ENCODE data around the gene NIBAN1.
"Not testable (repeated sequence)": the region's sequence is repeated elsewhere in the genome, so short reads cannot be mapped to it uniquely, and the experiment has no call there.

Gene NIBAN1

DNA sequence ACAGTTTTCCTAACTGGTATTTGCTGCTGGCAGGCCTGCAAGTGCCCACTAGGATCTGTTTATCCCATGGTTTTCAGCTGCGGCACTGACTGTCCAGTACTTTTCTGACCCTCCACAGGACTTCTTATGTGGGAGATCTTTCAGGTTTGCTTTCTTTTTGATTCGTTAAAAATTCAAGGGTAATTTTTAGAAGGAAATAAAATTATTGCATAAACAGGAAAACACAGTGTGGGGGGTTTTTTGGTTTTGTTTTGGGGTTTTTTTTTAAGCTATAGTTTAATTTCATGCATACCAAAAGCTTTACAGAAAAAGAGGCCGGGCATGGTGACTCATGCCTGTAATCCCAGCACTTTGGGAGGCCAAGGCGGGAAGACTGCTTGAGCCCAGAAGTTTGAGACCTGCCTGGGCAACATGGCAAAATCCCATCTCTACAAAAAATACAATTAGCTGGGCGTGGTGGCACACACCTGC is 3.6 kb downstream of the NIBAN1 start:
- no peak overlapping the region for H3K4me3 ChIP-seq (ENCODE audit: low read length)
- no peaks in the 10 kb centered on the region for H3K9me3 ChIP-seq (ENCODE audit: control insufficient read depth, low read length)
- peaks cover 25% of the 10 kb centered on the region for H3K27me3 ChIP-seq (ENCODE audit: control insufficient read depth, insufficient read depth, low read length)
- H3K9ac ChIP-seq (ENCODE audit: low read length), result no peak overlapping the region
- H3K4me1 ChIP-seq (ENCODE audit: control insufficient read depth, insufficient read depth, low read length), result peaks cover 13% of the 10 kb centered on the region
- H3K36me3 ChIP-seq (ENCODE audit: control insufficient read depth, insufficient read depth, low read length), result no peaks in the 10 kb centered on the region

DNA sequence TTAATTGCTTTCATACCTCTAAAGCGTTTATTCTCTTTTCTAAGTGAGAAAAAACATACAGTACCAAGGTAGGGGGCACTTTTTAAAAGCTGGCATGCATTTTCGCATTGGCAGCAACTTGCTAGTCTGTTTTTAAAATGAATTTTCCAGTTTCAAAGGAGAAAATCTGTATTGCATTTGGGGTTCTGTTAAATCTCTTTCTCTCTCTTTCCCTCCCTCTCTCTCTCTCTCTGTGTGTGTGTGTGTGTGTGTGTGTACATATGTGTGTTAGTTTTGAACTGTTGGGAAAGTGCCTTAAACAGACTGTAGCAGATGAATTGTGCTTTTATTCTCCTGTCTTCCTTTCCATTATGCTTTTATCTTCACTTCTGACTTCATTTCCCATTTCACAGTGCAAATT is 7.3 kb downstream of the NIBAN1 start:
- H3K9me3 ChIP-seq (ENCODE audit: control insufficient read depth, low read length), result no peaks in the 10 kb centered on the region
- no peaks in the 10 kb centered on the region for H3K4me1 ChIP-seq (ENCODE audit: control insufficient read depth, insufficient read depth, low read length)
- H3K27me3 ChIP-seq (ENCODE audit: control insufficient read depth, insufficient read depth, low read length), result no peaks in the 10 kb centered on the region
- no peak overlapping the region for H3K9ac ChIP-seq (ENCODE audit: low read length)
- no peak overlapping the region for H3K4me3 ChIP-seq (ENCODE audit: low read length)
- no peaks in the 10 kb centered on the region for H3K36me3 ChIP-seq (ENCODE audit: control insufficient read depth, insufficient read depth, low read length)

DNA sequence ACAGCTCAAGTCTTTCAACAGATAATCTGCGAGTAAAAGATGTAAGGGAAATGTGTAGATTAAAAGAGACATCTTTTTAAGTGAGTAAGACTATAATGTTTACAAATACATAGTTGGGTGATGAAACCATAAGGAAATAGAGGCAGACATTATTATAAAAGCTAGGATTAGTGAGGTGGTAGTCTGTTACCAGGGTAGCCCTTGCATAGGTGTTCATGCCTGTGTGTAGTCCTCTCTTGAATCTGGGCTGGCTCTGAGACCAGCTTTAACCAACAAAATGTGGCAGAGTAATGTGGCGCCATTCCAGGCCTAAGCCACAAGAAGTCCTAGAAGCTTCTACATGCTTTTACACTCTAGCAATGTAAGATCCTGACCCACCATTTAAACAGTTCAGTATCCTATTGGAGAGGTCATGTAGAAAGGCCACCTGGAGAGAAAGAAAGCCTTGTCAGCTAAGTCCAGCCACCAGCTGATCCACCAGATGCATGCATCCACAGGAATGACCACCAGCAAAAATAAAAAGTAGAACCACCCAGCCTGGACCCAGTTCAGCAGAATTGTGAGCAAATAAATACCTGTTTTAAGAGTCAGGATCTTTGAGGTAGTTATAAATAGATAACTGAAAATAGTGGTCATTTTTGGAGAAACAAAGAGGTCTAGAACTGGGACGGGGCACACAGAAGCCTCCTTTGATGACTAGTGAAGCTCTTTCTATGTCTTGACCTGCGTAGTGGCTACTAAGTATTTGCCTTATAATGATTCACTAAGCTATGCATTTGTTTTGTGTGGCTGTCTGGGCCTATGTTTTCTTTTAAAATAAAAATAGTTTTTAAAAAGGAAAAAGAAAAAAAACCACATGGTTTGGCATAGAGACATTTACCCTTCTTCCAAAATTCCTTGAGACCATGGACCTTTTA is 8.1 kb downstream of the NIBAN1 start:
- Histone ChIP-seq H3K9me3 (ENCODE audit: control insufficient read depth, low read length) (no peaks in the 10 kb centered on the region), H3K4me3 (ENCODE audit: low read length) (no peak overlapping the region), H3K36me3 (ENCODE audit: control insufficient read depth, insufficient read depth, low read length) (no peaks in the 10 kb centered on the region), H3K9ac (ENCODE audit: low read length) (no peak overlapping the region), H3K27me3 (ENCODE audit: control insufficient read depth, insufficient read depth, low read length) (no peaks in the 10 kb centered on the region), H3K4me1 (ENCODE audit: control insufficient read depth, insufficient read depth, low read length) (no peaks in the 10 kb centered on the region)

DNA sequence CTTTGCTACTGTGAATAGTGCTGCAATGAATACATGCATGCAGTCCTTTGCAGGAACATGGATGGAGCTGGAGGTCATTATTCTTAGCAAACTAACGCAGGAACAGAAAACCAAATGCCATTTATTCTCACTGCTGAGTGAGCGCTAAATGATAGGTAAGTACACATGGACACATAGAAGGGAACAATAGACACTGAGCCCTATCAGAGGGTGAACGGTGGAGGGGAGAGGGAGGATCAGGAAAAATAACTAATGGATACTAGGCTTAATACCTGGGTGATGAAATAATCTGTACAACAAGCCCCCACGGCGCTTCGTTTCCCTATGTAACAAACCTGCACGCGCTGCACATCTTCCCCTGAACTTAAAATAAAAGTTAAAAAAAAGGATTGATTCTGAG is 8.9 kb downstream of the NIBAN1 start:
- Histone ChIP-seq H3K9me3 (ENCODE audit: control insufficient read depth, low read length) (no peaks in the 10 kb centered on the region), H3K4me3 (ENCODE audit: low read length) (no peak overlapping the region), H3K27me3 (ENCODE audit: control insufficient read depth, insufficient read depth, low read length) (no peaks in the 10 kb centered on the region), H3K4me1 (ENCODE audit: control insufficient read depth, insufficient read depth, low read length) (no peaks in the 10 kb centered on the region), H3K9ac (ENCODE audit: low read length) (no peak overlapping the region), H3K36me3 (ENCODE audit: control insufficient read depth, insufficient read depth, low read length) (no peaks in the 10 kb centered on the region)

DNA sequence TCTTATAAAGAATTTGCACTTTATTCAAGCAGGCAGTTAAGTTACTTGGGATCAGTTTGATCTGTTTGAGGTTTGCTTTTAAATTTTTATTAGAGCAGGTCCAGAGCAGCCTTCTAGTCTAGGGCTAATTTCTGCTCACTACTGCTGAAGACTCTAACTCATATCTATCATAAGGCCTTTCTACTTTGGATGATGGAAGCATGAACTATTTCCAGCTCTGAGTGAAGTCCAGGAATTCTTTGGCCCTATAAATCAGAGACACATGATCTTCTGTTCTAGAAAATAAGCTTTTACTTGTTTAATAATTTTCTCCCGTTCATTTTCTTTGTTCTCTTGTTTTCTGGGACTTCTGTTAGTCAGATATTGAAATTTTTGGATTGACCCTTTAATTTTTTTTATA is 14.7 kb downstream of the NIBAN1 start:
- H3K4me1 ChIP-seq (ENCODE audit: control insufficient read depth, insufficient read depth, low read length), result peaks cover under 1% of the 10 kb centered on the region
- no peak overlapping the region for H3K9ac ChIP-seq (ENCODE audit: low read length)
- no peak overlapping the region for H3K4me3 ChIP-seq (ENCODE audit: low read length)
- H3K27me3 ChIP-seq (ENCODE audit: control insufficient read depth, insufficient read depth, low read length), result no peaks in the 10 kb centered on the region
- no peaks in the 10 kb centered on the region for H3K36me3 ChIP-seq (ENCODE audit: control insufficient read depth, insufficient read depth, low read length)
- no peaks in the 10 kb centered on the region for H3K9me3 ChIP-seq (ENCODE audit: control insufficient read depth, low read length)

DNA sequence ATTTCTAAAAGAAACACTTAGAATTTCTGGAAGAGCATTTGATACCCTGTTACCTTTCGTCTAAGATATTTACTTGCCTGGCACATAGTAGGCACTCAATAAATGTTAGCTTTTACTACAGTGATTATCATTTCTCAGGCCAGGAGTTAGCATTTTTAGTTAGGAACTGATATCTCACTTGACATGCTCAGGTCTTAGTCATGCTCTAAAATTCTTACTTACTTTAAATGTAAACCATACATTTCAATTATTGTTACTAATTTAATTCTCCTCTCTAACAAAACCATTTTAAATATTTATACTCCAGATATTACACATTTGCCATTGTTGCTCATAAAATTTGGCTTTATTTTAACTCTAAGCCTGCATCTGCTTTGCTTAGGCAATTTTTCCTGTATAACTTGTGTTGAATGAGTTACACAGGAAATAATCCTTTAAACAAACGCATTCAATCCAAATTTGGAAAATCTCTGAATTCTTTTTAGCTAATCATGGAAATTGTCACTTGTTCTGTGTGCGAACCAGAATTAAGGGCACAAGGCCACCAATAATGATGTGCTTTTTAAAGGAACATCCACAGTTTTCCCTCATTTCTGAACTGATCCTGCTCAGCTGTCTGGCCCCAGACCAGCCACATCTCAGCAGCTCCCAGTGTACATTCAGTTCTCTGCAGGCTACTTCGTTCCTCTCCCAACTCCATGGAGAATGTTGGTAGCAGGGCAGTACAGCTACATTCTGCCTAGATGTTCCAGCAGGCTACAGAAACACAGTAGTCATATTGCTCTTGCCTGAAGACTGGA is 15.6 kb downstream of the NIBAN1 start:
- H3K4me3 ChIP-seq (ENCODE audit: low read length), result no peak overlapping the region
- no peak overlapping the region for H3K9ac ChIP-seq (ENCODE audit: low read length)
- no peaks in the 10 kb centered on the region for H3K36me3 ChIP-seq (ENCODE audit: control insufficient read depth, insufficient read depth, low read length)
- no peaks in the 10 kb centered on the region for H3K9me3 ChIP-seq (ENCODE audit: control insufficient read depth, low read length)
- H3K27me3 ChIP-seq (ENCODE audit: control insufficient read depth, insufficient read depth, low read length), result no peaks in the 10 kb centered on the region
- peaks cover 4% of the 10 kb centered on the region for H3K4me1 ChIP-seq (ENCODE audit: control insufficient read depth, insufficient read depth, low read length)

DNA sequence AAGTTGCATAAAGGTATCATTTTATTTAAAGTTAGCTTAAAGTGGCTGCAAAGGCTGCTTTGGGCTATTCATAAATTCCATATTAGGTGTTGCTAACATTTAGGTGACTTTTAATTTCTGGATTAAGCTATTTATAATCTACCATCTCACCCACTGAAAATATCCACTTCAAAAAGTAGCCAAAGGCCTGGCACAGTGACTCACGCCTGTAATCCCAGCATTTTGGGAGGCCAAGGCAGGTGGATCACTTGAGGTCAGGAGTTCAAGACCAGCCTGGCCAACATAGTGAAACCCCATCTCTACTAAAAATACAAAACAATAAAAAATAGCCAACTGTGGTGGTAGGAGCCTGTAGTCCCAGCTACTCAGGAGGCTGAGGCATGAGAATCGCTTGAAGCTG is 16.4 kb downstream of the NIBAN1 start:
- not testable (repeated sequence) for H3K27me3 ChIP-seq (ENCODE audit: control insufficient read depth, insufficient read depth, low read length); H3K36me3 ChIP-seq (ENCODE audit: control insufficient read depth, insufficient read depth, low read length); H3K4me3 ChIP-seq (ENCODE audit: low read length); H3K9ac ChIP-seq (ENCODE audit: low read length); H3K4me1 ChIP-seq (ENCODE audit: control insufficient read depth, insufficient read depth, low read length); H3K9me3 ChIP-seq (ENCODE audit: control insufficient read depth, low read length)

DNA sequence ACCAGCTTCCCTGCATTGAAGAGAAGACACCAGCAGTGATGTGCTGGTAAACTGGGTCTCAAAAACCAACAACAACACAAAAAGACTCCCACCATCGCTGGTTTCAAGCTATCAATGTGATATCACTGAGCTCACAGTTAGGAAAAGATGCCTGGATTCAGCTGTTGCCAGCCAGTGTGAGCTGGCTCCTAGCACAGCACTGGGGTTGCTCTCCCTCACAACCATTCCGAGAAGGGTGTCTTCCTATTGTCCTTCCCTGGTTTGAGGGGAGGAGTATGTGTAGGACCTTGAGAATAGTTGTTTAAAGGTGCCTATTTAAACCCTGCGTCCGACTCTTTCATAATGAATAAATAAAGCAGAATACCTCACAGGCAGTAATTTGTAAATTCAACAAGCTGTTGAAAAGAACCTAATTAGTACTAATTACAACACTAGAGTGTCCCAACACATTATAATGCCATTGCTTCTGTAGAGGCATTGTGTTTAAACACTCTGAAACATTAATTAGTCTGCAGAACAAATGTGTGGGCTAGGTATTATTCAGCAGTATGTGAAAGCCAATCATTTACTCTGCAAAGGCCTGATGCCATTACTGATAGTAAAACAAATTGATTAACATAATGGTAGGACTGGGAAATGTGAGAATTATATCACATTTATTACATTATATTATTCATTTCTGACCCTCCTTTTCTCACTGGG is 17.2 kb downstream of the NIBAN1 start:
- H3K4me1 ChIP-seq (ENCODE audit: control insufficient read depth, insufficient read depth, low read length), result peaks cover 4% of the 10 kb centered on the region

DNA sequence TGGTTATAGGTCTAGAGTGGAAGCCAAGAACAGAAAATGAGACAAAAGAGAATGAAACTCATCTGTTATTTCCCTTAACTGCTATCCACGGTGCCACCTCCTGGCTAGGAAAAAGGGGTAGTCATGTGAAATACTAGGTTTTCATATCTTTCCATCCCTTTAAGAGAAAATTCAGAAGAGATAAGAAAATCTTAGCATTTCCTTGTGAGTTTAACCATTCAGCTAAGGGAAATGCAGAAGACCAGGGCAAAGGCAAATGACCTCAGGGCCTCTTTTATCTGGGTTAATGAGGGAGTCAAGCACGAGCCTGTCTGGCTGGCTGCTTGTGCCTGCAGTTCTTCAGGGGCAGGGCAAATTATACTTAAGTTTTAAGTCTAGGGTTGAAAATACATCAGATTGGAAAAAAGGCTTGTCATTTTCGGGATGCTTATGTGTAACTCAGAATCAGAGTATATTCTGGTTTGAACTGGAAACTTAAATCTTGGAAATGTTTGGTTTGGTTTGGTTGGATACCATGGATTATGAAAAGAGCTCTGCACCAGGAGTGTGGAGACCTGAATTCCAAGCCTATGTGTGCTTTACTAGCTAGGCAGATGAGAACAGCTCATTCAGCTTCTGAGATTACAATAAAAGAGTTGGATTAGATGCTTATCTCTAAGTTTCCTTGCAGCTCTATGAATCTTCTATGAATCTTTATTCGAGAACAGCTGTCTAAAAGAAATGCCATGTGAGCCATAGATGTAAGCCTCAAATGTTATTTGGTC is 19.9 kb downstream of the NIBAN1 start:
- H3K36me3 ChIP-seq (ENCODE audit: control insufficient read depth, insufficient read depth, low read length), result no peaks in the 10 kb centered on the region
- peaks cover 4% of the 10 kb centered on the region for H3K4me1 ChIP-seq (ENCODE audit: control insufficient read depth, insufficient read depth, low read length)
- no peaks in the 10 kb centered on the region for H3K27me3 ChIP-seq (ENCODE audit: control insufficient read depth, insufficient read depth, low read length)
- H3K4me3 ChIP-seq (ENCODE audit: low read length), result no peak overlapping the region
- no peak overlapping the region for H3K9ac ChIP-seq (ENCODE audit: low read length)
- H3K9me3 ChIP-seq (ENCODE audit: control insufficient read depth, low read length), result no peaks in the 10 kb centered on the region

More for the DNA sequence above, 17.2 kb downstream of the NIBAN1 start:
- Histone ChIP-seq H3K4me3 (ENCODE audit: low read length) (no peak overlapping the region), H3K9ac (ENCODE audit: low read length) (no peak overlapping the region), H3K36me3 (ENCODE audit: control insufficient read depth, insufficient read depth, low read length) (no peaks in the 10 kb centered on the region), H3K27me3 (ENCODE audit: control insufficient read depth, insufficient read depth, low read length) (no peaks in the 10 kb centered on the region), H3K9me3 (ENCODE audit: control insufficient read depth, low read length) (no peaks in the 10 kb centered on the region)

DNA sequence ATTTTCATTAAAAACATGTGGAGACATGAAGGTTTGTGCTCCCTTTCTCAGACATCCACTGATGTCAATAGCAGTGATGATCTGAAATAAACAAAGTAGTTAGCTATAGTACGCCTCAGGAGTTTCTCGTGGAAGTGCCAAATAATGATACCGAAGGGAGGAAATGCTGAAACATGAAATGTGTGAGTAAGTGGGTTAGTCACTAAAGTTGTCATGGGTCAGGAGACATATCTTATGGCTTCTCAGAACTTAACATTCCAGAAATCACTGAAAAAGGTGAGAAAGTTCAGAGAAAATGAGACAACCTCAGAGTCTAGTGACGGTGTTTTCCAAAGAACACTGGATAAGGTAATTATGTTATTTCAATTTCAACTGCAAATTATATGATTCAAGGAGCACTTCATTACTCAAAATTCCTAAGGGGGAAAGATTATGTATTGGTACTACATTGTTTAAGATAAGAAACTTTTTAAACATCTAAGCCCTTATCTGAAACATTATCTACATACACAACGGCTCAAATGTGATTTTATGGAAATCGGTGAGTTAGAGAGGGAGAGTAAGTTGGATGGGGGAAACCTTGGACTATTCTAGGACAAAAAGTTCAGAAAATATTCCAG is 20.6 kb downstream of the NIBAN1 start:
- Histone ChIP-seq H3K4me1 (ENCODE audit: control insufficient read depth, insufficient read depth, low read length) (peaks cover 4% of the 10 kb centered on the region), H3K4me3 (ENCODE audit: low read length) (no peak overlapping the region), H3K27me3 (ENCODE audit: control insufficient read depth, insufficient read depth, low read length) (no peaks in the 10 kb centered on the region), H3K36me3 (ENCODE audit: control insufficient read depth, insufficient read depth, low read length) (no peaks in the 10 kb centered on the region), H3K9me3 (ENCODE audit: control insufficient read depth, low read length) (no peaks in the 10 kb centered on the region), H3K9ac (ENCODE audit: low read length) (no peak overlapping the region)

DNA sequence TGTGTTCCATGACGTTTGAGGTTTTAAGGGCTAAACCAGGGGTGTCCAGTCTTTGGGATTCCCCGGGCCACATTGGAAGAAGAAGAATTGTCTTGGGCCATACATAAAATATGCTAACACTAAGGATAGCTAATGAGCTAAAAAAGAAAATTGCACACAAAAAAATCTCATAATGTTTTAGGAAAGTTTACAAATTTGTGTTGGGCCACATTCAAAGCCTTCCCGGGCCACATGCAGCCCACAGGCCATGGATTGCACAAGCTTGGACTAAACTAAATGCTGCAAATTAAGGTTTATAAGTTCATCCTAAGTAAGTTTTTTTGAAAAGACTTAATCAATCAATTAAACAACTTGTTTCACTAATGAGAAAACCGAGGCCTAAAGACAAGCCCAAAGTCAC is 21.9 kb downstream of the NIBAN1 start:
- Histone ChIP-seq H3K27me3 (ENCODE audit: control insufficient read depth, insufficient read depth, low read length) (no peaks in the 10 kb centered on the region), H3K4me1 (ENCODE audit: control insufficient read depth, insufficient read depth, low read length) (peaks cover 4% of the 10 kb centered on the region), H3K9me3 (ENCODE audit: control insufficient read depth, low read length) (no peaks in the 10 kb centered on the region), H3K9ac (ENCODE audit: low read length) (no peak overlapping the region), H3K36me3 (ENCODE audit: control insufficient read depth, insufficient read depth, low read length) (no peaks in the 10 kb centered on the region), H3K4me3 (ENCODE audit: low read length) (no peak overlapping the region)
